Activated T-cell treated with anti-CD3 and anti-CD28 coated beads, Interleukin-2, amount 50 U/mL, for 4 hours (primary cell): ENCODE results near the gene MLLT1. TPM values are rescaled to one million over a fixed set of nuclear protein-coding genes. Genes with fewer than 3 reads are reported as not detected.

Source experiments
- ATAC-seq, 2 donors: fragments of 200-7000 bp; cut with Tn5 transposase; one replicate each; pipeline ENCODE4 v1.10.0; 2021
- DNase-seq: peaks from one replicate; pipeline ENCODE4 v3.0.0-alpha.2; 2020
- H3K27me3 Mint-ChIP-seq: one replicate; pipeline ENCODE4 v1.8.0; 2021; ENCODE audit warnings: low read depth, mixed read lengths
- H3K36me3 Mint-ChIP-seq: one replicate; pipeline ENCODE4 v1.8.0; 2022; ENCODE audit warnings: mixed read lengths; ENCODE audit not compliant: insufficient read depth
- H3K4me1 Mint-ChIP-seq: one replicate; pipeline ENCODE4 v1.8.0; 2021; ENCODE audit warnings: low read depth, mixed read lengths
- H3K4me3 Mint-ChIP-seq: one replicate; pipeline ENCODE4 v1.8.0; 2021; ENCODE audit warnings: mild to moderate bottlenecking, moderate library complexity, mixed read lengths
- H3K9me3 Mint-ChIP-seq: one replicate; pipeline ENCODE4 v1.8.0; 2021; ENCODE audit warnings: mixed read lengths
- total RNA-seq, 3 donors: library from RNA; stranded (reverse); gene quantifications; one replicate each; pipeline ENCODE4 v1.2.1, GENCODE V29; 2021

The MLLT1 gene
- total RNA-seq, 3 donors from 2014 or later = 105 to 118 (median 109) TPM

GRCh38 chr19:6258812-6259311, 20.9 kb downstream of the MLLT1 start:
- Mint-ChIP-seq H3K36me3 (peaks cover 29% of the 10 kb centered on the region), H3K4me1 (peaks cover 31% of the 10 kb centered on the region), H3K9me3 (no peaks in the 10 kb centered on the region), H3K27me3 (no peaks in the 10 kb centered on the region), H3K4me3 (no peak overlapping the region)
- DNase-seq = no peak
- no peak for ATAC-seq

- H3K4me3 Mint-ChIP-seq = no peak overlapping the region
- H3K36me3 Mint-ChIP-seq = peaks cover 20% of the 10 kb centered on the region
- H3K27me3 Mint-ChIP-seq = no peaks in the 10 kb centered on the region
- DNase-seq = no peak
- ATAC-seq = no peak
- H3K4me1 Mint-ChIP-seq = peaks cover 35% of the 10 kb centered on the region
- no peaks in the 10 kb centered on the region for H3K9me3 Mint-ChIP-seq
Measured at GRCh38 chr19:6253954-6254733, 25.6 kb downstream of the MLLT1 start.

DNA sequence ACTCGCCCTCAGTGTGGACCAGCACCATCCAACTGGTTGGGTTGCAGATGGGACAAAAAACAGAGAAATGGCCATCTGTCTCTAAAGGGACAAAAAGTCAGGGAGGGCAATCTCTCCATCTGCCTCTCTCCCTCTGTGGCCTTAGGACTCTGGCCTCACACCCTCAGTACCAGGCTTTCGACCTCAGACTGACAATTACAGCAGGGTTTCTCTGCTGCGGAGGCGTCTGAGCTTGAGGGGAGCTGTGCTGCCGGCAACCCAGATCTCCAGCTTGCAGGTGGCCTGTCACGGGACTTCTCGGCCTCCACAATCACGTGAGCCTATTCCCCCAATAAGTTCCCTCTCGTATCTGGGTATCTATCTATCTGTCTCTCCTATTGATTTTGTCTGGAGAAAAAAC, 27.7 kb downstream of the MLLT1 start:
- H3K27me3 Mint-ChIP-seq = no peaks in the 10 kb centered on the region
- ATAC-seq (no peak), DNase-seq (no peak)
- peaks cover 24% of the 10 kb centered on the region for H3K36me3 Mint-ChIP-seq
- H3K9me3 Mint-ChIP-seq = no peaks in the 10 kb centered on the region
- peaks cover 33% of the 10 kb centered on the region for H3K4me1 Mint-ChIP-seq
- H3K4me3 Mint-ChIP-seq = no peak overlapping the region

- Mint-ChIP-seq H3K4me1 (peaks cover 33% of the 10 kb centered on the region), H3K4me3 (no peak overlapping the region), H3K9me3 (no peaks in the 10 kb centered on the region), H3K27me3 (no peaks in the 10 kb centered on the region), H3K36me3 (peaks cover 27% of the 10 kb centered on the region)
- ATAC-seq = no peak
- no peak for DNase-seq
Measured at GRCh38 chr19:6250909-6251308, 28.9 kb downstream of the MLLT1 start.

- ATAC-seq (peak; percentile 18 to 41), DNase-seq (no peak)
- peaks cover 32% of the 10 kb centered on the region for H3K4me1 Mint-ChIP-seq
- no peaks in the 10 kb centered on the region for H3K9me3 Mint-ChIP-seq
- peaks cover 27% of the 10 kb centered on the region for H3K36me3 Mint-ChIP-seq
- H3K4me3 Mint-ChIP-seq = no peak overlapping the region
- no peaks in the 10 kb centered on the region for H3K27me3 Mint-ChIP-seq
Measured at GRCh38 chr19:6250024-6250615, 29.7 kb downstream of the MLLT1 start.

DNA sequence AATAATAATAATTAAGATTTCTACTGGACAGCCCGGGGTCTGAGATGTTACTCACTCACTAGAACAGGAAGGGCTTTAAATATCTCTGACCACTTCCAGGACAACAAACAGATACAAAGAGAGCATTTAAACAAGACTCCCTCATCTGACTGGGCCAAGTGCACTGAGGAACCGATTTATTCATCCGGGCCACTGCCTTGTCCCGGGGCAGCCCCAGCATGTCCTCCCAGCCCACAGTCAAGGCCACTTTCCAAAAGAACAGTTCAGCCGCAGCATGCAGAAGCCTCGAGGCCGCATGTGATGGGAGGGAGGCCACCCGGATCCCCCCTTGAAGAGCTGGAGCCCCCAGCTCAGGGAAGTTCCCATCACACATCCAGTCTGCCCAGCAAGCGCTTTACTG, 30.5 kb downstream of the MLLT1 start:
- ATAC-seq = no peak
- Mint-ChIP-seq H3K9me3 (no peaks in the 10 kb centered on the region), H3K4me3 (no peak overlapping the region), H3K27me3 (no peaks in the 10 kb centered on the region), H3K4me1 (peaks cover 38% of the 10 kb centered on the region), H3K36me3 (peaks cover 30% of the 10 kb centered on the region)
- DNase-seq = no peak

DNA sequence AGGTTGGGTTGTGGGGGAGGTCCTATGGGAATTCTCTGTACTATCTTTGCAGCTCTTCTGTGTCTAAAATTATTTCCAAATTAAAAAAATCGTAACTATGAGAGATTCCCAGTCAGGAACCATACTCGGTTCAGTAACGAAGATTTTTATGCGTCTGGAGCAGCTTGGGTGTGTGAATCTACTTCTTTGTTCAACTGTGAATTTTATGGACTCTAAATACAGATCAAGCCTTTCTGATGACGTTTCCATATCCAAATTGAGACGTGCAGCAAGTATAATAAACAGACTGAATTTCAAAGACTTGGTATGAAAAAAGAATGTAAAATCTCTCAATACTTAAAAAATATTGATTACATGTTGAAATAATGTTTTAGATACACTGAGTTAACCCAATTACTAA, 30.9 kb downstream of the MLLT1 start:
- H3K27me3 Mint-ChIP-seq = no peaks in the 10 kb centered on the region
- DNase-seq (no peak), ATAC-seq (no peak)
- no peaks in the 10 kb centered on the region for H3K9me3 Mint-ChIP-seq
- H3K4me3 Mint-ChIP-seq = no peak overlapping the region
- H3K36me3 Mint-ChIP-seq = peaks cover 31% of the 10 kb centered on the region
- peaks cover 42% of the 10 kb centered on the region for H3K4me1 Mint-ChIP-seq

DNA sequence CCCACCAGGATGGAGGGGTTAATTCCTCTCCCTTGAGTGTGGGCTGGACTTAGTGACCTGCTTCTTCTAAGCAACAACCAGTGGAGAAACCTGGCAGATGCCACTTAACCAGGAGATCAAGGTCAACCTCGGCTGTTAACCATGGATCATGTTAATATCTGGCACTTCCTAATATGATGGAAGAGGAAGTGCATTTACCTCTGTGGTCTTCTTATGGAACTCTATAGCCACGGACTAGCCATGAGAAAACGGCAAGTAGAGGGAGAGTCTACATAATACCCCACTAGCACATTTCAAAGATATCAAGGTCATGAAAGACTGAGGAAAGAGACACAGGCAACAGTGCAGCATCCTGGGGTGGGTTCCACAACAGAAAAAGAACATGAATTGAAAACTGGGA, 31.4 kb downstream of the MLLT1 start:
- Mint-ChIP-seq H3K9me3 (no peaks in the 10 kb centered on the region), H3K4me1 (peaks cover 42% of the 10 kb centered on the region)
- no peak for ATAC-seq

GRCh38 chr19:6247007-6247288, 32.8 kb downstream of the MLLT1 start:
- Mint-ChIP-seq H3K27me3 (no peaks in the 10 kb centered on the region), H3K36me3 (peaks cover 26% of the 10 kb centered on the region), H3K4me1 (peaks cover 45% of the 10 kb centered on the region), H3K4me3 (no peak overlapping the region), H3K9me3 (no peaks in the 10 kb centered on the region)
- ATAC-seq (no peak), DNase-seq (no peak)

More for the DNA sequence above, 31.4 kb downstream of the MLLT1 start:
- Mint-ChIP-seq H3K4me3 (no peak overlapping the region), H3K27me3 (no peaks in the 10 kb centered on the region), H3K36me3 (peaks cover 28% of the 10 kb centered on the region)
- DNase-seq = no peak

DNA sequence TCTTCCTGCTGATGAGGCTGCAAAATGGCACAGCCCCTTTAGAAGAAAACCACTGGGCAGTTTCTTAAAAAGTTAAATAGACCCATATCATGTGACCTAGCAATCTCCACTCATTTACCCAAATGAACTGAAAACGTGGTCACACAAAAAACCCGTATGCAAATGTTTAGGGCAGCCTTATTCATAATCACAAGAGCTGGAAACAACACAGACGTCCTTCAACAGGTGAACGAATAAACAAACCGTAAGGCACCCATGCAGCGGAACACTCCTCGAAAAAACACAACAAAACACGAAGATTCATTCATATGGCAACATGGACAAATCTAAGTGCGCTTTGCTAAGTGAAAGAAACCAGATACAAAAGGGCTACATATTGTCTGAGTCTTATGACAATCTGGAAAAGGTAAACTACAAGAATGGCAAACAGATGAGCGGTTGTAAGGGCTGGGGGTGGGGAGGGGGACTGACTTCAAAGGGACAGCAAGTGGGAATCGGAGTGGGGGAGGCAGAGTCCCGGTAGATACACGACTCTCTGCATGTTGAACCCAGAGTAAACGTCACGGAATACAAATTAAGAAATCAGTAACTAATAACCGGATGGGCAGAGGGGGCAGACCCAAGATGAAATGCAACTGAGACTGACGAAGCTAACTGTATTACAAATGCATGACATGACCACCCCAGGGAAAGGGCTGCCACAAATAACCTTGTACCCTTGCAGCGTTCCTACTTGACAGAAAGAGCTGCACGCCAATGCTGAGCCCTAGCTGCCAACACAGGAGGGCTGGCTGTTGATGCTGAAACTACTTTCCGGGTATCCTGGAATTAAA, 33.4 kb downstream of the MLLT1 start:
- DNase-seq (no peak), ATAC-seq (no peak)
- no peak overlapping the region for H3K4me3 Mint-ChIP-seq
- peaks cover 26% of the 10 kb centered on the region for H3K36me3 Mint-ChIP-seq
- no peaks in the 10 kb centered on the region for H3K27me3 Mint-ChIP-seq
- no peaks in the 10 kb centered on the region for H3K9me3 Mint-ChIP-seq
- peaks cover 45% of the 10 kb centered on the region for H3K4me1 Mint-ChIP-seq

DNA sequence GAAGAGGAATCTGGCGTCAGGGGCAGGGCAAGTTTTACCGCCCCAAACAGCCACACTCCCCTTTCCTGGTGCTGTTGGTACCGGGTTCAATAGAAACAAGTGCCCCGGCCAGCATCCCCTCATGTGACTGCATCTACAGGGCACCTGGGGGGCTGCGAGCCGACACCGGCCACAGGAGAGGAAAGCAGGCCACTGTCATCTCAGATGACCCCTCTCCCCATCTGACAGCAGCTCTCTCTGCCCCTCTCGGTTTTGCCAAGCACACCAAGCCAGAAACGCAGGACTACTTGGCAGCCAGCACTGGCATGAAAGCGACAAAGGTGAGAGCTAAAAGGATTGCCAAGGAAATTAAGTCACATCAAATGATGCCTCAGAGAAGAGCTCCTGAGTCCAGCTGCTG, 37.1 kb downstream of the MLLT1 start:
- peaks cover 20% of the 10 kb centered on the region for H3K36me3 Mint-ChIP-seq
- H3K27me3 Mint-ChIP-seq = no peaks in the 10 kb centered on the region
- H3K4me1 Mint-ChIP-seq = peaks cover 46% of the 10 kb centered on the region
- DNase-seq = no peak
- no peak overlapping the region for H3K4me3 Mint-ChIP-seq
- no peak for ATAC-seq
- no peaks in the 10 kb centered on the region for H3K9me3 Mint-ChIP-seq

DNA sequence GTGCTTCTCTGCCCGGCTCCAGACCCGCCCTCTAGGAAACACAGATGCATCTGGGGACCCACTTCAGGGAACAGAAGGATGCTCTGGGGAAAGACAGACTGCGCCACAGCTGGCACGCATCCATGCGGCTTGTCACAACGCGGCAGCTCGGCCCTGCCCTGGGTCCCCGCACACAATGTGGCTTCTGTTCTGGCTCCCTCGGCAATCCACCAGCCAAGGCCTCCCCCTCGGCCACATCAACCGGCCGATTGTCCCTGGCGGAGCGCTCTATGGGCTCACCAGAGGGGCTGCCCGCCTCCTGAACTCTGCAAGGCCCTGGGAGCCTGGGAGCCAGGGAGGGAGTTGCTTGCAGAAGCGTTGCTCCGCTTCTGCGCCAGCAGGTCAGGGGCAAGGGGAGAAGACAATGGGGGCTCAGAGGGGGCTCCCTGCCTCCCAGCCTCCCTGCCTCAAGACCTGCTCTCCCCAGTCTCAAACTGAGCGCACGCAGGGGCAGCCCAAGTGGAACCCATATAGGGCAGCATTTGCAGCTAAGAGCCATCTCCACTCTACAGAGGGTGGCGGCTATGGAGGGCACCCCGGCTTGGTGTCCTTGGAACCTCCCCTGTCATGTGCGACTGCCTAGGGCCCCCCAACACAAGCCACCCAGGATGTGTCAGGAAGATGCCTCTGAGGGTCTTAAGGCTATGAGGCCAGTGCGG, 37.9 kb downstream of the MLLT1 start:
- peaks cover 16% of the 10 kb centered on the region for H3K36me3 Mint-ChIP-seq
- no peak overlapping the region for H3K4me3 Mint-ChIP-seq
- no peaks in the 10 kb centered on the region for H3K27me3 Mint-ChIP-seq
- peaks cover 44% of the 10 kb centered on the region for H3K4me1 Mint-ChIP-seq
- no peaks in the 10 kb centered on the region for H3K9me3 Mint-ChIP-seq
- ATAC-seq = no peak
- DNase-seq = no peak

GRCh38 chr19:6241056-6241455, 38.7 kb downstream of the MLLT1 start:
- Mint-ChIP-seq H3K36me3 (peaks cover 9% of the 10 kb centered on the region), H3K4me3 (no peak overlapping the region), H3K27me3 (no peaks in the 10 kb centered on the region), H3K4me1 (peaks cover 43% of the 10 kb centered on the region), H3K9me3 (no peaks in the 10 kb centered on the region)
- DNase-seq (no peak), ATAC-seq (no peak)
